ENCODE measurements around the gene PGAP3. TPM values are rescaled to one million over a fixed set of nuclear protein-coding genes. Genes with fewer than 3 reads are reported as not detected.
"Not testable (repeated sequence)": the region's sequence is repeated elsewhere in the genome, so short reads cannot be mapped to it uniquely, and the experiment has no call there.

PGAP3 gene
- polyA plus RNA-seq, 1 experiment = 9.6 TPM

GRCh38 chr17:39700148-39700987 is 12.5 kb upstream of the PGAP3 start:
- no peak overlapping the region for H3K27ac ChIP-seq (ENCODE audit: low read depth, low read length)
- no peaks in the 10 kb centered on the region for H3K9me3 ChIP-seq (ENCODE audit: control insufficient read depth, insufficient read depth, low read length)
- ChIA-PET POLR2A (interaction anchor here (0.7 to 1.8 kb wide), 8 partner anchors 10 to 286 kb away, joined by 3 to 18 read pairs (median 6); partner anchors contain the start of genes MIEN1 and PGAP3), CTCF (interaction anchor here (1.2 to 3.8 kb wide), 4 partner anchors 22 to 79 kb away, joined by 3 to 15 read pairs (median 6); partner anchors contain the start of gene MIEN1)
- DNase-seq (ENCODE audit: low read depth, low spot score) = no peak
- no peak for TF ChIP-seq CTCF (IDR thresholded peaks at IDR 0.05; ENCODE audit: low read depth, low read length)
- H3K27me3 ChIP-seq (ENCODE audit: control insufficient read depth, insufficient read depth, low read length) = no peaks in the 10 kb centered on the region
- H3K4me3 ChIP-seq (ENCODE audit: low read depth, low read length) = peak overlapping the region; percentile 77

- ChIA-PET POLR2A (interaction anchor here (0.7 to 1.8 kb wide), 9 partner anchors 10 to 286 kb away, joined by 3 to 18 read pairs (median 5); partner anchors contain the start of genes MIEN1 and PGAP3), CTCF (interaction anchor here (1.2 to 3.8 kb wide), 3 partner anchors 23 to 78 kb away, joined by 3 to 15 read pairs (median 4); partner anchors contain the start of gene MIEN1)
- Histone ChIP-seq H3K27ac (ENCODE audit: low read depth, low read length) (no peak within 1 kb of the TSS), H3K27me3 (ENCODE audit: control insufficient read depth, insufficient read depth, low read length) (no peaks in the 10 kb centered on the region), H3K4me3 (ENCODE audit: low read depth, low read length) (peak within 1 kb of the TSS; percentile 77), H3K9me3 (ENCODE audit: control insufficient read depth, insufficient read depth, low read length) (no peaks in the 10 kb centered on the region)
- TF ChIP-seq CTCF (IDR thresholded peaks at IDR 0.05; ENCODE audit: low read depth, low read length) = no peak
- DNase-seq (ENCODE audit: low read depth, low spot score) = peak; percentile 41
Measured at GRCh38 chr17:39699818-39700147, 11.9 kb upstream of the PGAP3 start, which contains the start of gene ERBB2. TSS of gene ERBB2 (plus strand) at chr17:39700064. CDS start at chr17:39700239, 175 bp downstream.

- H3K27me3 ChIP-seq (ENCODE audit: control insufficient read depth, insufficient read depth, low read length); DNase-seq (ENCODE audit: low read depth, low spot score); H3K27ac ChIP-seq (ENCODE audit: low read depth, low read length); H3K9me3 ChIP-seq (ENCODE audit: control insufficient read depth, insufficient read depth, low read length): not testable (repeated sequence)
- CTCF ChIA-PET = interaction anchor here (1.2 to 3.8 kb wide), 3 partner anchors 23 to 78 kb away, joined by 3 to 15 read pairs (median 4); partner anchors contain the start of gene MIEN1
- POLR2A ChIA-PET = interaction anchor here (0.7 to 1.8 kb wide), 9 partner anchors 10 to 285 kb away, joined by 3 to 18 read pairs (median 5); partner anchors contain the start of genes MIEN1 and PGAP3
- H3K4me3 ChIP-seq (ENCODE audit: low read depth, low read length) = peak overlapping the region; percentile 77
Measured at GRCh38 chr17:39699157-39699817, 11.4 kb upstream of the PGAP3 start.

- CTCF ChIA-PET = interaction anchor here (4.3 kb wide), 1 partner anchor 76 kb away, joined by 15 read pairs; no protein-coding TSS in a partner anchor
- H3K27ac ChIP-seq (ENCODE audit: low read depth, low read length) = no peak overlapping the region
- TF ChIP-seq CTCF (IDR thresholded peaks at IDR 0.05; ENCODE audit: low read depth, low read length) = no peak
- H3K4me3 ChIP-seq (ENCODE audit: low read depth, low read length) = no peak overlapping the region
- no peaks in the 10 kb centered on the region for H3K27me3 ChIP-seq (ENCODE audit: control insufficient read depth, insufficient read depth, low read length)
- no peak for DNase-seq (ENCODE audit: low read depth, low spot score)
- POLR2A ChIA-PET = no interaction called here
- H3K9me3 ChIP-seq (ENCODE audit: control insufficient read depth, insufficient read depth, low read length) = no peaks in the 10 kb centered on the region
Measured at GRCh38 chr17:39697961-39698360, 10.1 kb upstream of the PGAP3 start.

- no peak for TF ChIP-seq CTCF (IDR thresholded peaks at IDR 0.05; ENCODE audit: low read depth, low read length)
- Histone ChIP-seq H3K9me3 (ENCODE audit: control insufficient read depth, insufficient read depth, low read length) (no peaks in the 10 kb centered on the region), H3K27me3 (ENCODE audit: control insufficient read depth, insufficient read depth, low read length) (no peaks in the 10 kb centered on the region), H3K4me3 (ENCODE audit: low read depth, low read length) (no peak overlapping the region), H3K27ac (ENCODE audit: low read depth, low read length) (no peak overlapping the region)
- DNase-seq (ENCODE audit: low read depth, low spot score) = no peak
- POLR2A ChIA-PET = no interaction called here
- CTCF ChIA-PET = interaction anchor here (4.3 kb wide), 1 partner anchor 75 kb away, joined by 15 read pairs; no protein-coding TSS in a partner anchor
Measured at GRCh38 chr17:39696731-39697130, 8.9 kb upstream of the PGAP3 start.
